Esophagus muscularis mucosa (tissue), 4 donors: ENCODE results near the gene SYT9. TPM values are rescaled to one million over a fixed set of nuclear protein-coding genes. Genes with fewer than 3 reads are reported as not detected.
A peak's percentile ranks its signal among the peaks of the same experiment; 100 is the strongest.

ENCODE experiments used
- DNase-seq: peaks from one replicate; pipeline ENCODE4 v3.0.0-alpha.2; 2017; ENCODE audit errors: extremely low spot score
- H3K27ac ChIP-seq, 4 donors: fragments of 200-600 bp; sonication (generic); replicated peaks in 1 of 4; 1 replicate in 3 of 4; 2 replicates in 1 of 4; pipeline ENCODE4 v1.5.1; 2016 to 2019; ENCODE audit warnings: mild to moderate bottlenecking in 1 of 4
- H3K27me3 ChIP-seq, 4 donors: fragments of 200-600 bp; sonication (generic); one replicate each; pipeline versions ENCODE4 v1.5.1 to v1.6.0; 2016 to 2019
- H3K36me3 ChIP-seq, 4 donors: fragments of 200-600 bp; sonication (generic); one replicate each; pipeline ENCODE4 v1.5.1; 2016 to 2019
- H3K4me1 ChIP-seq, 4 donors: fragments of 200-600 bp; sonication (generic); one replicate each; pipeline ENCODE4 v1.5.1; 2016 to 2019
- H3K4me3 ChIP-seq, 4 donors: fragments of 200-600 bp; sonication (generic); 1 replicate in 2 of 4; 2 replicates in 2 of 4; pipeline ENCODE4 v1.5.1; 2016 to 2019; ENCODE audit warnings: mild to moderate bottlenecking in 4 of 4, moderate library complexity in 1 of 4
- H3K9me3 ChIP-seq, 4 donors: fragments of 200-600 bp; sonication (generic); 1 replicate in 3 of 4; 2 replicates in 1 of 4; pipeline ENCODE4 v1.5.1; 2016 to 2019
- CTCF ChIP-seq, 3 experiments: fragments of 200-600 bp in 2 of 3; fragments of 450-650 bp in 1 of 3; sonication (generic) in 2 of 3; IDR thresholded peaks; one replicate each; pipeline ENCODE4 v1.5.1; 2017 to 2019; ENCODE audit warnings: antibody characterized with exemption in 3 of 3, mild to moderate bottlenecking in 2 of 3, moderate library complexity in 1 of 3
- EP300 ChIP-seq: sonication (generic); formaldehyde crosslinking; IDR thresholded peaks from one replicate; pipeline ENCODE4 v1.6.1; 2017; ENCODE audit warnings: antibody characterized with exemption
- POLR2A ChIP-seq: fragments of 450-650 bp; IDR thresholded peaks from one replicate; pipeline ENCODE4 v1.6.1; 2017; ENCODE audit warnings: antibody characterized with exemption, moderate library complexity, mild to moderate bottlenecking, low read depth
- POLR2AphosphoS5 ChIP-seq, 2 donors: sonication (generic); formaldehyde crosslinking; IDR thresholded peaks; one replicate each; pipeline ENCODE4 v1.6.1; 2017; ENCODE audit warnings: antibody characterized with exemption in 2 of 2
- WGBS: methylation state at CpG from one replicate; pipeline ENCODE4 v1.1.5; 2018; 5-methylcytosine and 5-hydroxymethylcytosine counted together
- intact Hi-C: fragments of 100-400 bp; cut with DNase I; formaldehyde crosslinking; loops from one replicate; pipeline ENCODE4 v1.15.1; 2023
- total RNA-seq, 4 donors: library from RNA; depleted of rRNA; stranded (reverse); fragments of >200 nt; gene quantifications; one replicate each; pipeline versions ENCODE4 v1.1.0 to v1.2.1, GENCODE V29; 2016

SYT9 gene
- total RNA-seq, 4 donors from 2014 or later, result 0.13 to 0.33 (median 0.29) TPM; not detected in 1

- no peak for TF ChIP-seq EP300
- no peak for TF ChIP-seq POLR2AphosphoS5 (IDR thresholded peaks at IDR 0.05)
- TF ChIP-seq POLR2A, result no peak
- no peak for TF ChIP-seq CTCF (IDR thresholded peaks at IDR 0.05)
- Histone ChIP-seq H3K4me3 (no peak overlapping the region), H3K4me1 (no peaks in the 10 kb centered on the region), H3K9me3 (no peaks in the 10 kb centered on the region), H3K27me3 (no peaks in the 10 kb centered on the region), H3K27ac (no peak overlapping the region), H3K36me3 (no peaks in the 10 kb centered on the region)
- intact Hi-C loops, result no loop called here
- WGBS, result 68% methylated on average over 2 of the region's 2 CpGs
- DNase-seq, result no peak
These were observed 67.8 kb downstream of the SYT9 start for GRCh38 chr11:7319501-7319900.

GRCh38 chr11:7320306-7320705 lies 68.6 kb downstream of the SYT9 start:
- TF ChIP-seq POLR2AphosphoS5 (IDR thresholded peaks at IDR 0.05), result no peak
- TF ChIP-seq EP300, result no peak
- TF ChIP-seq POLR2A, result no peak
- no peak for TF ChIP-seq CTCF (IDR thresholded peaks at IDR 0.05)
- Histone ChIP-seq H3K9me3 (no peaks in the 10 kb centered on the region), H3K4me1 (no peaks in the 10 kb centered on the region), H3K27ac (no peak overlapping the region), H3K36me3 (no peaks in the 10 kb centered on the region), H3K27me3 (no peaks in the 10 kb centered on the region), H3K4me3 (no peak overlapping the region)
- intact Hi-C loops, result no loop called here
- no peak for DNase-seq

- Histone ChIP-seq H3K27ac (no peak overlapping the region), H3K36me3 (no peaks in the 10 kb centered on the region), H3K4me3 (no peak overlapping the region), H3K9me3 (no peaks in the 10 kb centered on the region), H3K4me1 (no peaks in the 10 kb centered on the region), H3K27me3 (no peaks in the 10 kb centered on the region)
- TF ChIP-seq POLR2A (no peak), CTCF (IDR thresholded peaks at IDR 0.05) (no peak), POLR2AphosphoS5 (IDR thresholded peaks at IDR 0.05) (no peak), EP300 (no peak)
- DNase-seq, result no peak
- WGBS, result 67% methylated on average over 6 of the region's 7 CpGs
- intact Hi-C loops, result no loop called here
These were observed 70.1 kb downstream of the SYT9 start for GRCh38 chr11:7321473-7322450.

- H3K27me3 ChIP-seq, result no peaks in the 10 kb centered on the region
- no peaks in the 10 kb centered on the region for H3K4me1 ChIP-seq
- H3K36me3 ChIP-seq, result no peaks in the 10 kb centered on the region
- intact Hi-C loops, result no loop called here
- H3K9me3 ChIP-seq, result peaks cover 0 to 7% (median 0%) of the 10 kb centered on the region in 4 donors
- WGBS, result 79% methylated on average over 1 of the region's 1 CpG
- peak; percentile 90 for DNase-seq
- no peak overlapping the region for H3K4me3 ChIP-seq
- no peak overlapping the region for H3K27ac ChIP-seq
- no peak for TF ChIP-seq CTCF (IDR thresholded peaks at IDR 0.05)
- no peak for TF ChIP-seq POLR2AphosphoS5 (IDR thresholded peaks at IDR 0.05)
- TF ChIP-seq POLR2A, result no peak
- TF ChIP-seq EP300, result no peak
These were observed 80.7 kb downstream of the SYT9 start for GRCh38 chr11:7332451-7332850.
